ENCODE data around the gene UBE2QL1. TPM values are rescaled to one million over a fixed set of nuclear protein-coding genes. Genes with fewer than 3 reads are reported as not detected.

UBE2QL1 gene
- total RNA-seq, 1 experiment from 2014 or later = not detected

- TF ChIP-seq CBX3 (IDR thresholded peaks at IDR 0.05; ENCODE audit: low read depth) = no peak
- no peak for TF ChIP-seq POLR2AphosphoS5 (IDR thresholded peaks at IDR 0.05; ENCODE audit: low read depth, low read length)
- TF ChIP-seq SRF (IDR thresholded peaks at IDR 0.05; ENCODE audit: low read depth) = no peak
- no peak for TF ChIP-seq JUND (IDR thresholded peaks at IDR 0.05)
- TF ChIP-seq EZH2 (IDR thresholded peaks at IDR 0.05) = no peak
- no peak for TF ChIP-seq ZNF274 (IDR thresholded peaks at IDR 0.05; ENCODE audit: low read depth, low read length)
- no peak for TF ChIP-seq SP1 (IDR thresholded peaks at IDR 0.05; ENCODE audit: low read depth)
- TF ChIP-seq EGR1 (IDR thresholded peaks at IDR 0.05; ENCODE audit: low read depth) = no peak
- no peak for TF ChIP-seq EZH2phosphoT487 (IDR thresholded peaks at IDR 0.05; ENCODE audit: borderline replicate concordance)
- no peak for TF ChIP-seq POLR2A (IDR thresholded peaks at IDR 0.05; ENCODE audit: borderline replicate concordance, extremely low read depth, insufficient read depth, insufficient read length)
- TF ChIP-seq TCF7L2 (IDR thresholded peaks at IDR 0.05; ENCODE audit: borderline replicate concordance, extremely low read depth, insufficient read depth, insufficient read length) = no peak
- H3K4me3 ChIP-seq (replicated peaks in 1 of 2; ENCODE audit: low read depth in 1 of 2, low read length in 2 of 2) = no peak overlapping the region
- H3K9ac ChIP-seq (ENCODE audit: low read length) = no peak overlapping the region
- H3K9me2 ChIP-seq (ENCODE audit: insufficient read depth) = no peaks in the 10 kb centered on the region
- ATAC-seq = no peak
- no peaks in the 10 kb centered on the region for H3K79me2 ChIP-seq (ENCODE audit: insufficient read depth, low read length)
- H3K36me3 ChIP-seq (ENCODE audit: control insufficient read depth in 1 of 2, insufficient read depth in 2 of 2, low read length in 2 of 2) = no peaks in the 10 kb centered on the region
- no peaks in the 10 kb centered on the region for H4K20me1 ChIP-seq (ENCODE audit: insufficient read depth)
- intact Hi-C loops (cut with micrococcal nuclease) = no loop called here
- H3K27ac ChIP-seq (ENCODE audit: low read depth, low read length) = no peak overlapping the region
- POLR2A ChIA-PET = no interaction called here
- no peaks in the 10 kb centered on the region for H3K4me1 ChIP-seq (ENCODE audit: control insufficient read depth in 1 of 2, insufficient read depth in 2 of 2, low read length in 2 of 2)
- BruUV-seq (replicated peaks) = no TSS peak
- peaks cover 32% of the 10 kb centered on the region for H3K27me3 ChIP-seq (ENCODE audit: insufficient read depth, low read length)
- no peak overlapping the region for H2AFZ ChIP-seq (ENCODE audit: low read depth, low read length, poor library complexity, severe bottlenecking)
- no peak overlapping the region for H3K4me2 ChIP-seq (ENCODE audit: low read length)
- RAD21 ChIA-PET (ENCODE audit: low non-redundant PET in 1 of 2, low total read pairs in 2 of 2, uncharacterized antibody in 2 of 2, unreplicated experiment in 2 of 2) = no interaction called here
- no peak for DNase-seq (ENCODE audit: low read depth, low spot score)
- CTCF ChIA-PET = no interaction called here
- H3K9me3 ChIP-seq (ENCODE audit: control insufficient read depth in 1 of 2, insufficient read depth in 1 of 2, low read depth in 1 of 2, low read length in 2 of 2) = no peaks in the 10 kb centered on the region
Observed at GRCh38 chr5:6423327-6424109, 25.1 kb upstream of the UBE2QL1 start.

GRCh38 chr5:6424110-6424659 lies 24.5 kb upstream of the UBE2QL1 start:
- Histone ChIP-seq H4K20me1 (ENCODE audit: insufficient read depth) (no peaks in the 10 kb centered on the region), H3K9me2 (ENCODE audit: insufficient read depth) (no peaks in the 10 kb centered on the region), H3K27me3 (ENCODE audit: insufficient read depth, low read length) (peaks cover 32% of the 10 kb centered on the region), H3K9ac (ENCODE audit: low read length) (no peak overlapping the region), H3K9me3 (ENCODE audit: control insufficient read depth in 1 of 2, insufficient read depth in 1 of 2, low read depth in 1 of 2, low read length in 2 of 2) (no peaks in the 10 kb centered on the region), H3K79me2 (ENCODE audit: insufficient read depth, low read length) (no peaks in the 10 kb centered on the region), H3K4me3 (replicated peaks in 1 of 2; ENCODE audit: low read depth in 1 of 2, low read length in 2 of 2) (no peak overlapping the region), H2AFZ (ENCODE audit: low read depth, low read length, poor library complexity, severe bottlenecking) (no peak overlapping the region), H3K27ac (ENCODE audit: low read depth, low read length) (no peak overlapping the region), H3K36me3 (ENCODE audit: control insufficient read depth in 1 of 2, insufficient read depth in 2 of 2, low read length in 2 of 2) (no peaks in the 10 kb centered on the region), H3K4me1 (ENCODE audit: control insufficient read depth in 1 of 2, insufficient read depth in 2 of 2, low read length in 2 of 2) (no peaks in the 10 kb centered on the region), H3K4me2 (ENCODE audit: low read length) (no peak overlapping the region)
- ChIA-PET CTCF (no interaction called here), POLR2A (no interaction called here), RAD21 (ENCODE audit: low non-redundant PET in 1 of 2, low total read pairs in 2 of 2, uncharacterized antibody in 2 of 2, unreplicated experiment in 2 of 2) (no interaction called here)
- intact Hi-C loops (cut with micrococcal nuclease) = no loop called here
- DNase-seq (ENCODE audit: low read depth, low spot score) (no peak), ATAC-seq (no peak)
- no peak for TF ChIP-seq CBX3 (IDR thresholded peaks at IDR 0.05; ENCODE audit: low read depth)
- TF ChIP-seq ELF1 (IDR thresholded peaks at IDR 0.05; ENCODE audit: borderline replicate concordance, low read depth) = no peak
- TF ChIP-seq SP1 (IDR thresholded peaks at IDR 0.05; ENCODE audit: low read depth) = no peak
- TF ChIP-seq, protein P1, sequence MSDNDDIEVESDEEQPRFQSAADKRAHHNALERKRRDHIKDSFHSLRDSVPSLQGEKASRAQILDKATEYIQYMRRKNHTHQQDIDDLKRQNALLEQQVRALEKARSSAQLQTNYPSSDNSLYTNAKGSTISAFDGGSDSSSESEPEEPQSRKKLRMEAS (IDR thresholded peaks at IDR 0.05) = no peak
- no peak for TF ChIP-seq CEBPB (IDR thresholded peaks at IDR 0.05; ENCODE audit: low read depth)
- TF ChIP-seq EGR1 (IDR thresholded peaks at IDR 0.05; ENCODE audit: low read depth) = no peak
- no peak for TF ChIP-seq SIN3A (IDR thresholded peaks at IDR 0.05; ENCODE audit: low read depth)
- BruUV-seq (replicated peaks) = no TSS peak

Data from HCT116 (cell line).